OCI-LY3 (cell line): ENCODE results near the gene CHPT1.

Experiments used
- CTCF ChIP-seq: fragments of 200-600, 300-600 bp; sonication (generic); IDR thresholded peaks from 2 replicates; pipeline ENCODE4 v1.5.1; 2014; ENCODE audit warnings: antibody characterized with exemption, low read length, low read depth
- EZH2phosphoT487 ChIP-seq: fragments of 200-600 bp; shearing (Covaris generic); IDR thresholded peaks from 2 replicates; pipeline ENCODE4 v1.6.1; 2018; ENCODE audit warnings: antibody characterized with exemption, mixed run types, low read depth

- TF ChIP-seq CTCF (no peak), EZH2phosphoT487 (no peak)
Observed at GRCh38 chr12:101761781-101762180, 64.3 kb downstream of the CHPT1 start.
